Measurements from ENCODE around the gene USP25. TPM values are rescaled to one million over a fixed set of nuclear protein-coding genes. Genes with fewer than 3 reads are reported as not detected.

Gene USP25
- total and polyA plus RNA-seq, 2 experiments from 2014 or later, result 11.8 to 49.2 TPM

- DNase-seq (ENCODE audit: low spot score) (no peak), ATAC-seq (no peak)
- Histone ChIP-seq H4K20me1 (replicated peaks; ENCODE audit: insufficient read depth) (no peaks in the 10 kb centered on the region), H3K27ac (ENCODE audit: low read depth) (no peak overlapping the region), H3K4me1 (ENCODE audit: insufficient read depth) (no peaks in the 10 kb centered on the region), H3K79me2 (replicated peaks; ENCODE audit: insufficient read depth) (no peaks in the 10 kb centered on the region), H3K4me3 (no peak overlapping the region), H3K9me2 (ENCODE audit: insufficient read depth) (no peaks in the 10 kb centered on the region; the same call in 1 of the 2 replicates), H3K4me2 (no peak overlapping the region), H3F3A (replicated peaks; ENCODE audit: low read depth) (no peaks in the 10 kb centered on the region), H3K36me3 (ENCODE audit: insufficient read depth) (no peaks in the 10 kb centered on the region), H3K27me3 (ENCODE audit: insufficient read depth) (no peaks in the 10 kb centered on the region), H2AFZ (no peak overlapping the region)
- Mint-ChIP-seq H3K36me3 (ENCODE audit: low read depth) (no peaks in the 10 kb centered on the region), H3K27me3 (ENCODE audit: insufficient read depth, low read depth, poor library complexity) (no peaks in the 10 kb centered on the region), H3K4me1 (no peaks in the 10 kb centered on the region), H3K27ac (no peak overlapping the region), H3K4me3 (no peak overlapping the region), H3K9me3 (0 out of 3 replicates have a peak, but pooled peaks cover 6% of the 10 kb centered on the region)
- TF ChIP-seq NANOG (IDR thresholded peaks at IDR 0.05; ENCODE audit: borderline replicate concordance) (no peak), ZNF462 (CRISPR knock-in tag; IDR thresholded peaks at IDR 0.05) (no peak), ZNF114 (CRISPR knock-in tag; IDR thresholded peaks at IDR 0.05) (no peak), EZH2 (IDR thresholded peaks at IDR 0.05; ENCODE audit: low read depth, unreplicated experiment) (no peak), POLR2AphosphoS5 (IDR thresholded peaks at IDR 0.05; ENCODE audit: low read depth) (no peak), ZNF331 (CRISPR knock-in tag; IDR thresholded peaks at IDR 0.05; ENCODE audit: low read depth) (no peak), EZH2phosphoT487 (IDR thresholded peaks at IDR 0.05; ENCODE audit: unreplicated experiment) (no peak), JUNB (IDR thresholded peaks at IDR 0.05; ENCODE audit: unreplicated experiment) (no peak), STAT1 (IDR thresholded peaks at IDR 0.05; ENCODE audit: unreplicated experiment) (no peak), REST (IDR thresholded peaks at IDR 0.05; ENCODE audit: unreplicated experiment) (no peak), CTCF (conservative IDR thresholded peaks at IDR 0.05; ENCODE audit: low read depth in 2 of 2) (no peak), ETS1 (IDR thresholded peaks at IDR 0.05) (no peak), CREB1 (CRISPR knock-in tag; IDR thresholded peaks at IDR 0.05; ENCODE audit: low read depth) (no peak)
These were observed 34.5 kb upstream of the USP25 start for GRCh38 chr21:15695241-15695640.

All from GM23338 (cell line).